K562 (cell line): Measurements from ENCODE around the gene SFMBT2. TPM values are rescaled to one million over a fixed set of nuclear protein-coding genes. Genes with fewer than 3 reads are reported as not detected.

Source experiments
- ATAC-seq: fragments of 200-7000 bp; cut with Tn5 transposase; 3 replicates; pipeline ENCODE4 v1.9.1; 2020; ENCODE audit warnings: moderate library complexity
- BruUV-seq: library from RNA; stranded (reverse); fragments of 400-500 nt; replicated peaks from 2 replicates; lab custom pipeline; 2021; lab: Mats Ljungman, UMichigan
- CTCF ChIA-PET: fragments of 300-600 bp; formaldehyde crosslinking; extraction: SDS; loops from one replicate; lab custom pipeline; 2021; ENCODE audit warnings: low intra/inter-chr PET ratio; lab: Yijun Ruan, JAX
- POLR2A ChIA-PET: fragments of 300-600, 350-650 bp; sonication (Branson Sonifier 250); formaldehyde crosslinking; extraction: SDS; loops from one replicate; lab custom pipeline; 2021; ENCODE audit warnings: antibody characterized with exemption, inconsistent platforms; lab: Yijun Ruan, JAX
- DNase-seq, 4 experiments: peaks; one replicate each; pipeline versions ENCODE4 v3.0.0 to v3.0.0-alpha.2; 2011 to 2018; ENCODE audit warnings: low spot score in 3 of 4, mixed read lengths in 3 of 4; ENCODE audit errors: extremely low read depth in 1 of 4
- FAIRE-seq: peaks from 2 replicates; lab custom pipeline; 2011; peaks lifted over from hg19 to GRCh38; lab: Jason Lieb, UNC
- H2AFZ ChIP-seq: 2 replicates; pipeline ENCODE4 v1.6.0; 2011; ENCODE audit warnings: low read depth, low read length, control low read depth, inconsistent platforms
- H3K27ac ChIP-seq: fragments of 200-600 bp; 3 replicates; pipeline ENCODE4 v1.8.0; 2011; ENCODE audit warnings: low read depth, mild to moderate bottlenecking, control low read depth, inconsistent platforms, low read length, moderate library complexity, mixed read lengths; ENCODE audit errors: extremely low read depth
- H3K27me3 ChIP-seq, 2 experiments: fragments of 300-600 bp in 1 of 2; 2 replicates in 1 of 2; 3 replicates in 1 of 2; pipeline versions ENCODE4 v1.6.0 to v1.8.0; 2011; ENCODE audit warnings: inconsistent platforms in 2 of 2, low read length in 2 of 2, mild to moderate bottlenecking in 1 of 2, mixed read lengths in 1 of 2, moderate library complexity in 1 of 2; ENCODE audit not compliant: control insufficient read depth in 2 of 2, insufficient read depth in 2 of 2
- H3K36me3 ChIP-seq: fragments of 300-600 bp; 3 replicates; pipeline ENCODE4 v1.8.0; 2011; ENCODE audit warnings: mild to moderate bottlenecking, low read length, inconsistent platforms; ENCODE audit not compliant: control insufficient read depth, insufficient read depth
- H3K4me1 ChIP-seq, 2 experiments: fragments of 200-600 bp in 1 of 2; replicated peaks in 1 of 2; 2 replicates in 1 of 2; 3 replicates in 1 of 2; pipeline versions ENCODE4 v1.5.1 to v1.8.0; 2011; ENCODE audit warnings: inconsistent platforms in 2 of 2, low read length in 2 of 2, mild to moderate bottlenecking in 1 of 2, mixed read lengths in 1 of 2, moderate library complexity in 1 of 2; ENCODE audit not compliant: control insufficient read depth in 2 of 2, insufficient read depth in 2 of 2
- H3K4me2 ChIP-seq: 2 replicates; pipeline ENCODE4 v1.6.1; 2011; ENCODE audit warnings: low read length, control low read depth, inconsistent platforms, mixed read lengths; ENCODE audit not compliant: insufficient read depth
- H3K4me3 ChIP-seq: fragments of 200-600 bp; sonication (generic), shearing (Covaris generic); 2 replicates; pipeline ENCODE4 v1.5.1; 2016; ENCODE audit warnings: control low read depth, inconsistent platforms
- H3K79me2 ChIP-seq: fragments of 200-600 bp; 3 replicates; pipeline ENCODE4 v1.8.0; 2011; ENCODE audit warnings: low read length, inconsistent platforms; ENCODE audit not compliant: control insufficient read depth, insufficient read depth
- H3K9ac ChIP-seq, 2 experiments: 2 replicates each; pipeline versions ENCODE4 v1.6.0 to v1.6.1; 2011; ENCODE audit warnings: low read depth in 2 of 2, low read length in 2 of 2, control low read depth in 1 of 2, inconsistent platforms in 1 of 2, mild to moderate bottlenecking in 1 of 2, mixed read lengths in 1 of 2; ENCODE audit not compliant: insufficient read depth in 1 of 2
- H3K9me1 ChIP-seq: one replicate; pipeline ENCODE4 v1.6.0; 2011; ENCODE audit warnings: inconsistent platforms, mild to moderate bottlenecking, low read length, moderate library complexity; ENCODE audit not compliant: control insufficient read depth, insufficient read depth
- H3K9me3 ChIP-seq: replicated peaks from 2 replicates; pipeline ENCODE4 v1.5.1; 2011; ENCODE audit warnings: low read depth, low read length, inconsistent platforms; ENCODE audit not compliant: control insufficient read depth, insufficient read depth
- H4K20me1 ChIP-seq: replicated peaks from 2 replicates; pipeline ENCODE4 v1.6.1; 2011; ENCODE audit warnings: low read length, inconsistent platforms, mixed read lengths; ENCODE audit not compliant: control insufficient read depth, insufficient read depth
- PHF20 ChIP-seq: fragments of 450-650 bp; IDR thresholded peaks from 2 replicates; pipeline ENCODE4 v1.6.1; 2018; ENCODE audit not compliant: partially characterized antibody
- PML ChIP-seq: IDR thresholded peaks from 2 replicates; pipeline ENCODE4 v1.6.1; 2012; ENCODE audit warnings: low read length, inconsistent platforms
- TEAD2 ChIP-seq: fragments of 450-650 bp; IDR thresholded peaks from 2 replicates; pipeline ENCODE4 v1.6.1; 2016; ENCODE audit warnings: missing genetic modification characterization, control low read depth, missing compliant biosample characterization
- ZBTB1 ChIP-seq: sonication (generic); formaldehyde crosslinking; IDR thresholded peaks from 2 replicates; pipeline ENCODE4 v1.8.1; 2023; ENCODE audit warnings: missing genetic modification reagents, low read depth, mild to moderate bottlenecking, borderline replicate concordance
- ZNF780A ChIP-seq: fragments of 250-450 bp; sonication (Bioruptor Pico); IDR thresholded peaks from 2 replicates; pipeline ENCODE4 v1.5.0; 2021; ENCODE audit warnings: mild to moderate bottlenecking
- WGBS: fragments of 100-300 bp; shearing (Covaris generic); methylation state at CpG from one replicate; pipeline ENCODE4 v1.1.6; 2016; ENCODE audit warnings: low coverage, mixed read lengths; ENCODE audit not compliant: insufficient coverage; ENCODE audit errors: missing lambda C conversion rate; 5-methylcytosine and 5-hydroxymethylcytosine counted together
- in situ Hi-C: fragments of 300-500 bp; cut with MboI; formaldehyde crosslinking; loops from 4 replicates; pipeline ENCODE4 v1.15.0; 2018; ENCODE audit warnings: inconsistent platforms, mixed read lengths
- intact Hi-C: fragments of 100-400 bp; cut with micrococcal nuclease; formaldehyde crosslinking; loops from 2 replicates; pipeline ENCODE4 v1.14.2; 2022
- polyA plus RNA-seq, 8 experiments: library from polyadenylated mRNA; depleted of rRNA in 4 of 8; stranded (reverse) in 5 of 8; unstranded in 3 of 8; fragments of >200 nt; fragmentation: Nextera tagmentation in 2 of 8; fragmentation: Illumina TruSeq in 1 of 8; extraction: Ambion mirVana in 2 of 8; extraction: Trizol in 1 of 8; gene quantifications; 2 replicates each; pipeline versions ENCODE4 v1.2.1 to v1.2.3, GENCODE V29; 2011 to 2014; ENCODE audit warnings: inconsistent platforms in 1 of 8, missing spikeins in 1 of 8
- total RNA-seq, 7 experiments: library from RNA; depleted of rRNA in 6 of 7; stranded (reverse); fragments of >200 nt in 6 of 7; fragmentation: Illumina TruSeq in 2 of 7; extraction: Trizol in 2 of 7; gene quantifications; 2 replicates each; pipeline versions ENCODE4 v1.2.1 to v1.2.3, GENCODE V29; 2011 to 2021; ENCODE audit warnings: low replicate concordance in 1 of 7

Gene SFMBT2
- total and polyA plus RNA-seq, 9 of the 15 experiments (the other 6 are each of a cell fraction or from before 2014, with no cell fraction given) = 1.2 to 13.6 (median 7.6) TPM

- TF ChIP-seq ZBTB1 (CRISPR knock-in tag) = no peak
- TF ChIP-seq, all 486 proteins: peak for 0
These were observed 94.0 kb downstream of the SFMBT2 start (continued) for GRCh38 chr10:7316839-7317238.

- Histone ChIP-seq H3K36me3 (no peaks in the 10 kb centered on the region; the same call in 2 of the 3 replicates), H3K4me2 (no peak overlapping the region), H3K79me2 (peaks cover 66% of the 10 kb centered on the region), H3K27ac (no peak overlapping the region), H4K20me1 (no peaks in the 10 kb centered on the region; the same call in 1 of the 2 replicates), H3K4me3 (no peak overlapping the region), H3K4me1 (peaks cover 3 to 8% of the 10 kb centered on the region in 2 experiments; a peak in 2 of 5 replicates), H3K9me1 (no peaks in the 10 kb centered on the region), H2AFZ (no peak overlapping the region), H3K9ac (no peak overlapping the region), H3K27me3 (no peaks in the 10 kb centered on the region), H3K9me3 (no peaks in the 10 kb centered on the region)
- no TSS peak for BruUV-seq
- CTCF ChIA-PET = no interaction called here
- TF ChIP-seq TEAD2 (tag) (no peak), PHF20 (no peak), ZNF780A (CRISPR knock-in tag) (no peak), PML (no peak)
- intact Hi-C loops = loop anchor here (10.0 kb wide), 1 partner anchor 89 kb away; no protein-coding TSS in a partner anchor
- WGBS = 58% methylated on average over 2 of the region's 2 CpGs
- DNase-seq (no peak), FAIRE-seq (no peak), ATAC-seq (no peak)
- in situ Hi-C loops = no loop called here
- POLR2A ChIA-PET = interaction anchor here (0.9 kb wide), 1 partner anchor 10 kb away, joined by 3 read pairs; no protein-coding TSS in a partner anchor
These were observed 94.9 kb downstream of the SFMBT2 start for GRCh38 chr10:7315906-7316305.
